Measurements from ENCODE around the gene TXK. TPM values are rescaled to one million over a fixed set of nuclear protein-coding genes. Genes with fewer than 3 reads are reported as not detected.

Gene TXK
- total RNA-seq, 1 experiment from 2014 or later, result 0.70 TPM

- CTCF ChIA-PET, result interaction anchor here (1.8 kb wide), 1 partner anchor 17 kb away, joined by 3 read pairs; the partner anchor contains the start of genes CNGA1 and NIPAL1
- H3K27ac Mint-ChIP-seq, result no peak overlapping the region
Measured at GRCh38 chr4:48032721-48033120, 101.3 kb downstream of the TXK start.

GRCh38 chr4:48031802-48032525 is 102.1 kb downstream of the TXK start:
- CTCF ChIA-PET, result interaction anchor here (1.1 to 1.8 kb wide), 2 partner anchors 16 to 55 kb away, joined by 3 read pairs; partner anchors contain the start of genes CNGA1 and NIPAL1
- Mint-ChIP-seq H3K27me3 (ENCODE audit: low read depth) (no peaks in the 10 kb centered on the region), H3K36me3 (peaks cover 3% of the 10 kb centered on the region), H3K4me3 (no peak overlapping the region), H3K9me3 (no peaks in the 10 kb centered on the region), H3K27ac (peak overlapping the region; percentile 21; the same call in 1 of the 2 replicates), H3K4me1 (peaks cover 31% of the 10 kb centered on the region)
- POLR2A ChIA-PET, result no interaction called here
- ATAC-seq, result no peak
- no peak for DNase-seq (ENCODE audit: low spot score)
- no peak for TF ChIP-seq FOXP1 (CRISPR knock-in tag; IDR thresholded peaks at IDR 0.05; ENCODE audit: borderline replicate concordance)
- TF ChIP-seq NR1H2 (CRISPR knock-in tag; IDR thresholded peaks at IDR 0.05), result no peak
- TF ChIP-seq ZNF416 (CRISPR knock-in tag; IDR thresholded peaks at IDR 0.05), result no peak
- no peak for TF ChIP-seq JUN (CRISPR knock-in tag; IDR thresholded peaks at IDR 0.05)
- TF ChIP-seq CBFB (CRISPR knock-in tag; IDR thresholded peaks at IDR 0.05; ENCODE audit: low read depth), result no peak
- no peak for TF ChIP-seq SMAD3 (CRISPR knock-in tag; IDR thresholded peaks at IDR 0.05; ENCODE audit: borderline replicate concordance)
- TF ChIP-seq CREB1 (CRISPR knock-in tag; IDR thresholded peaks at IDR 0.05), result no peak
- TF ChIP-seq TCF7 (CRISPR knock-in tag; IDR thresholded peaks at IDR 0.05; ENCODE audit: low read depth), result no peak
- TF ChIP-seq FOXP4 (CRISPR knock-in tag; IDR thresholded peaks at IDR 0.05), result no peak
- no peak for TF ChIP-seq ZNF232 (CRISPR knock-in tag; IDR thresholded peaks at IDR 0.05)
- TF ChIP-seq ETV6 (CRISPR knock-in tag; IDR thresholded peaks at IDR 0.05), result no peak
- TF ChIP-seq ESRRA (CRISPR knock-in tag; IDR thresholded peaks at IDR 0.05; ENCODE audit: borderline replicate concordance), result no peak
- no peak for TF ChIP-seq ZNF219 (CRISPR knock-in tag; IDR thresholded peaks at IDR 0.05; ENCODE audit: borderline replicate concordance)
- TF ChIP-seq ERG (CRISPR knock-in tag; IDR thresholded peaks at IDR 0.05), result no peak
- TF ChIP-seq FOXJ3 (CRISPR knock-in tag; IDR thresholded peaks at IDR 0.05; ENCODE audit: borderline replicate concordance), result no peak
- no peak for TF ChIP-seq ZNF423 (CRISPR knock-in tag; IDR thresholded peaks at IDR 0.05)
- TF ChIP-seq E2F1 (CRISPR knock-in tag; IDR thresholded peaks at IDR 0.05), result no peak
- no peak for TF ChIP-seq ATF2 (CRISPR knock-in tag; IDR thresholded peaks at IDR 0.05; ENCODE audit: borderline replicate concordance, low read depth)
- TF ChIP-seq E2F5 (CRISPR knock-in tag; IDR thresholded peaks at IDR 0.05), result no peak

More at GRCh38 chr4:48032721-48033120, 101.3 kb downstream of the TXK start:
- Mint-ChIP-seq H3K9me3 (no peaks in the 10 kb centered on the region), H3K27me3 (ENCODE audit: low read depth) (no peaks in the 10 kb centered on the region), H3K36me3 (peaks cover 3% of the 10 kb centered on the region), H3K4me1 (peaks cover 30% of the 10 kb centered on the region), H3K4me3 (no peak overlapping the region)
- DNase-seq (ENCODE audit: low spot score) (no peak), ATAC-seq (no peak)
- POLR2A ChIA-PET, result no interaction called here
- TF ChIP-seq ERG (CRISPR knock-in tag; IDR thresholded peaks at IDR 0.05) (no peak), ELF4 (CRISPR knock-in tag; IDR thresholded peaks at IDR 0.05; ENCODE audit: low read depth) (no peak), E2F4 (CRISPR knock-in tag; IDR thresholded peaks at IDR 0.05; ENCODE audit: borderline replicate concordance, low read depth) (no peak), ZNF263 (CRISPR knock-in tag; IDR thresholded peaks at IDR 0.05; ENCODE audit: low read depth) (no peak)
